GM11168 (cell line): ENCODE data around the gene ZNF774.

Source experiments
- in situ Hi-C: fragments of 300-500 bp; cut with MboI; formaldehyde crosslinking; loops from one replicate; pipeline ENCODE4 v1.12.0; 2022; ENCODE audit warnings: low sequenced_read_pairs; ENCODE audit not compliant: unreplicated experiment

The ZNF774 gene

DNA sequence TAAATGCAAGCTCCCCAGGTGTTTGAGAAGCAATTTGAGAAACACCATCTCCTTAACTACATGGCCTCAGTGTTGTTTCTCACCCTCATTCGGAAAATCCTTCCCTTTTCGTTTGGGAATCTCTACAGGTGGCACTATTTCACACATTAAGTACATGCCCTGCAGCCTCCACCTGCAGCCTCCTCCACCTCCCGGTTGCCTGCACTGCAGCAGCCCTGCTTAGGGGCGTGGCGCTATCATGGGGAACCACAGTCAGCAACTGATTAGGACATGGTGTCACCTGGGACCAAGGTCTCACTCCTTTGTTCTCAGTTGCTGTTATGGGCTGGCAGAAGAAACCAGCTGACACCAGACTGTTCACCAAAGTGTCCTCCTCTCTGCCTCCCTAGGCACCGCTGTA is 11.7 kb upstream of the ZNF774 start:
- in situ Hi-C loops = loop anchor here (25.0 kb wide), 1 partner anchor 272 kb away; no protein-coding TSS in a partner anchor

DNA sequence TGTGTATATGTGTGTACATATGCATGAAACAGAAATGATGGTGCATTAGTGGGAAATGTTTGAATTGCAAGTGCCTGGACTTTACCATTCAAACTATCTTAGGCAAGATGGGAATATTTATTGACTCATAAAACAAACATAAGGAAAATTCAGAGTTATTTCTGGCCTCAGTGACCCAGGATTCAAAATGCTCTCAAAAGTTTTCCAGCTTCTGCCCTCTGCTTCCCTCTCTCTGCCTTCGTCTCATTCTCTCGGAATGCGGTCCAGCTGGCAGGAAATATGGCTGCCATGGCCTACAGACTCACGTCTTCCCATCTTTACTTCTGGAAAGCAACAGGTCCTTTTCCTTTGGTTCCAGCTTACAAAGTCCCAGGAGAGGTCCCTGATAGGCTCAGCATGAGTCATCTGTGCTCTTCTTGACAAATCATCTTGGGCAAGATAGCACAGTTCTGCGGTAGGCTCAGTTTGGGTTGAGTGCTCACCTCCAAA is 8.7 kb upstream of the ZNF774 start:
- in situ Hi-C loops = loop anchor here (25.0 kb wide), 1 partner anchor 269 kb away; no protein-coding TSS in a partner anchor

DNA sequence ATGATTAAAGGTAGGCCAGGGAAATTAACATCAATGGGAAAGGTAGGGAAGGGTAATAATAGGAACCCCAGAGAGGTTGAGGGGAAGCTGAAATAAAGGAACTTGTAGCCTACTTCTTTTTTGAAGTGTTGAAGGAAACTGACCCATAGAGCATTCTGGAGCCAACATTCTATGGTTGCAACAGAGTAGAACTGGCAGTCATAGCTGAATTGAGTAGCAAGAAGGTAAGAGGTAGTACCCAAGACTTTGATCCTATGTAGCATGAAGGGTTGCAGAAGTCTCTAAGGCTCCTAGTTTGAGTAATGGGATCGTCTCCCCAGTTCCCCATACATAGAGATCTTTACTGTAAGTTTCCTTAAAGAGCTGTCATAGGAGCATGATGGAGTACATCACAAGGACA is 7.4 kb upstream of the ZNF774 start:
- in situ Hi-C loops = loop anchor here (25.0 kb wide), 1 partner anchor 268 kb away; no protein-coding TSS in a partner anchor

DNA sequence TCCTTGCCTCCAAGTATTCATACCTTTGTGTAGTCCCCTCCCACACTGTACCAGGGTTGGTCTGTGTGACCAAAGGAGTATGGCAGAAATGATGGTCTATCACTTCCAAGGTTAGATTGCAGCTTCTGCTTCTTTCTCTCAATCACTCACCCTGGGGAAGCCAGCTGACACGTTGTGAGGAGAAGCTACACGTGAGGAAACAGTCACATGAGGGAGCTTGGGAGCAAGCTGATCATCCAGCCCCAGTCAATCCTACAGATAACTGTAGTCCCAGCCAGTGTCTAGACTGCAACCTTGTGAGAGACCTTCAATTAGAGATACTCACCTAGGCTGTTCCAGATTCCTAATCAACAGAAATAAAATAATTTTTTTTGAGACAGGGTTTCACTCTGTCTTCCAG is 6.2 kb upstream of the ZNF774 start:
- in situ Hi-C loops = loop anchor here (25.0 kb wide), 1 partner anchor 266 kb away; no protein-coding TSS in a partner anchor

DNA sequence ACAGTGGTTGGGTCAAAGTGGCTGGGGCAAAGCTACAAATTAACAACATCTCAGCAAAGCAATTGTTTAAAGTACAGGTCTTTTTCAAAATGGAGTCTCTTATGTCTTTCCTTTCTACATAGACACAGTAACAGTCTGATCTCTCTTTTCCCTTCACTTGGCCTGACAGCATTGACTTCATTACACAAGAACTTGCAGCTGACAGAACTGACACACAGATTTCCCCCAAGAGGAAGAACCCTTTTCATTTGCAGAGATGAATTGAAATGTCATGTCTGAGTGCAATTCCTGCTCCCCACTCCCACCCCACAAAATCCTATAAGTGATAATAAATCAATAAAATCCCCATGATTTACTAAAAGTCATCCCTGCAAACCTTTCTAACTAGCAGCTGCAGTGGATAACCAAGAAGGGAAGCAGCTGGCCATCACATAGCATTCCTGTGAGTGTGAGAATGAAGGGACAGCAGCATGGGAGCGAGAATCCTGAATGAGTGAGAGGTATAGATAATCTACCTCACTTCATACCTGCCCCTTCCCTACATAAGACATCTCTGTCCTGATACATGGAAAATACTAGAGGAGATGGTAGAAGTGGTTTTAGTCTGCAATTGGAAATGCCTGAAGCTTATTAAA is 4.5 kb upstream of the ZNF774 start:
- in situ Hi-C loops = loop anchor here (25.0 kb wide), 1 partner anchor 265 kb away; no protein-coding TSS in a partner anchor

DNA sequence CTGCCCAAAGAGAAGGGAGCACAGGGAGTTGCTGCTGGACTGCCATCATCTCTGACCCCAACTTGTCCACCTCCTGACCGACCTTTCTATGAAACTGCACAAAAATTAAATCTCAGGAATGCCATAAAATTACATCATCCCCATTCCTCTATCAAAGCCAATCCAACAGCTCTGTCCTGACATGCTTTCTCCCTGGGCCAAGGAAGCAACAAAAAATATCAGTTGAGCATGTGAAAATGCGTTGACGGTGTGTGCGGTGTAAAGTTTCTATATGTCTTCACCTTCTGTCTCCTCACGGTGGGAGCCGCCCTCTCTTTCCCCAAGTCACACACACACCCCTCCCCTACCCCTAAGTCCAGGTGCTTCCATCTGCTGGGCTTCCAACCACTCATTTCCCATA is 3.6 kb upstream of the ZNF774 start:
- in situ Hi-C loops = loop anchor here (25.0 kb wide), 1 partner anchor 264 kb away; no protein-coding TSS in a partner anchor

DNA sequence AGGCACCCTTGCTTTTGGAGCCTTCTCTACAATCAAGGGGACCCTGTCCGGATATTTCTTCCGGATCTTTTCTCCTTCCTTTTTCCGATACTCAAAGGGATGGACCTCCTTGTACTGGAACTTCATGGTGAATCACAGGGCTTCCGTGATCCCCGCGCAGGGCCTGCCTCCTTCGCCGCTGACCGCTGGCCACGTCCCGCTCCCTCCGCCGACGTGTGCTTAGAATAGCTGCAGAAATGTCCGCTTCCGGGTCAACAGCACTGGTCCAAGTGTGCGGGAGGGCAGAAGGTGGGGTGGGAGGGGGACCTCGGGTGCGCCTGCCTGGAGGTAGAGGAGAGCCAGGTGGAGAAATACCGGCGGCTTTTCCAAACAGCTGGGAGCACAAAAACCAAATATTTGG is 3.0 kb upstream of the ZNF774 start:
- in situ Hi-C loops = loop anchor here (25.0 kb wide), 1 partner anchor 263 kb away; no protein-coding TSS in a partner anchor

DNA sequence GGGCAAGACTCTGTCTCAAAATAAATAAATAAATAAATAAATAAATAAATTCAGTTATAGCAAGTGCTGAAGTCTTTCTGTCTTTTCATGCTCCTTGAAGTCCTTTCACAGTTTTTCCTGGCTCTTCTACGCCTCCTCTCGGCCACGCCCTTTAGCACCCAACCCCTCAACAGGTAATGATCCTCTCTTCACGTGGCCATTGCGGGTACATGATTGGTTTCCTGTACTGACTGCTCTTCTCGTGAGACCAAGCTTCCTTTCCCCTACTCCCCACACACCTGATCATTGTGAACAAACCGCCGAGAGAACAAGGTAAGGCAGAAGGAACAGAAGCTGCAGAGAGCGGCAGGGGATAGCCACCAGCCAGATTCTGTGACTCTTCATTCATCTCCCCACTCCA is 2.3 kb upstream of the ZNF774 start:
- in situ Hi-C loops = loop anchor here (25.0 kb wide), 1 partner anchor 262 kb away; no protein-coding TSS in a partner anchor

DNA sequence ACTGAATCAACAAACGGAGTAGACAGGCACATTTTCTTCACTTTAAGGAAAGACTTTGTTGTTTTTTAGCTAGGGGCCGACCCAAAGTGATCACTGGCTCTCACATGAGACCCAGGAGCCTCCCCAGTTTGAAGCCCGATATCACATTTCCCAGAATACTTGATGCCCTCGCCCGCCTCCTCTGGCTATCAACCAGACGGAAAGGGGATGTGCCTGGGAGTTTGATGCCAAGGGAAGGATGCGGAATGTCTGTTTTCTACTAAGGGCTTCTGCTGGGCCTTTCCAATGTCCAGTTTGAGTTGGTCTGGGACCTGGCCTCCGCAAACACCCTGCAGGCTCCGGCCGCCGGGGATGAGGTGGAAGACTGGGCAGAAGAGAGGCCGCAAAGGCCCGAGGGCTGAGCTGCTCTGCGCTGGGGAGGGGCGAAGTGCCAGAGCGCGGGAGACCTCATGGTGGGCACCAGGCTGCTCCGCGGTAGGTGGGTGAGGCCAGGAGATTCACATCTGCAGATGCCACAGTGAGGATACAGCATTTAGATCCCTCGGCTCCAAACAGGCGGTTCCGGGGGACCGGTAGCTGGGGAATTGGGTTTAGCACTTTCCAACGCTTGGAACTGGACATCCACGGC is 491 bp upstream of the ZNF774 start:
- in situ Hi-C loops = no loop called here

DNA sequence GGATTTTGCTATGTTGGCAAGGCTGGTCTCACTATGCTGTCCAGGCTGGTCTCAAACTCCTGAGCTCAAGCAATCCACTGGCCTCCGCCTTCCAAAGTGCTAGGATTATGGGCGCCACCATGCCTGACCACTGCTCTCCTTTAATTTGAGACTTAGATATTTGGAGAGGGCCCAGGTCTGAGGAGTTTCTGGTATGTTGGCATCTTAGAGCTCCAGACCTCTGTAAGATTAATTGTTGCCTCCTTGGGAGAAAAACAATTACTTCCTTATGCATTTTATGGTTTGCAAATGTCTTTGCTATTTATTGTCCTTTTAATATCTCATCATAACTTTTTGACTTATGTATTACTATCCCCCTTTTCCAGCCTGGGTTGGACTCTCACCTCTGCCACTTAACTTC is 2.9 kb downstream of the ZNF774 start:
- in situ Hi-C loops = no loop called here

DNA sequence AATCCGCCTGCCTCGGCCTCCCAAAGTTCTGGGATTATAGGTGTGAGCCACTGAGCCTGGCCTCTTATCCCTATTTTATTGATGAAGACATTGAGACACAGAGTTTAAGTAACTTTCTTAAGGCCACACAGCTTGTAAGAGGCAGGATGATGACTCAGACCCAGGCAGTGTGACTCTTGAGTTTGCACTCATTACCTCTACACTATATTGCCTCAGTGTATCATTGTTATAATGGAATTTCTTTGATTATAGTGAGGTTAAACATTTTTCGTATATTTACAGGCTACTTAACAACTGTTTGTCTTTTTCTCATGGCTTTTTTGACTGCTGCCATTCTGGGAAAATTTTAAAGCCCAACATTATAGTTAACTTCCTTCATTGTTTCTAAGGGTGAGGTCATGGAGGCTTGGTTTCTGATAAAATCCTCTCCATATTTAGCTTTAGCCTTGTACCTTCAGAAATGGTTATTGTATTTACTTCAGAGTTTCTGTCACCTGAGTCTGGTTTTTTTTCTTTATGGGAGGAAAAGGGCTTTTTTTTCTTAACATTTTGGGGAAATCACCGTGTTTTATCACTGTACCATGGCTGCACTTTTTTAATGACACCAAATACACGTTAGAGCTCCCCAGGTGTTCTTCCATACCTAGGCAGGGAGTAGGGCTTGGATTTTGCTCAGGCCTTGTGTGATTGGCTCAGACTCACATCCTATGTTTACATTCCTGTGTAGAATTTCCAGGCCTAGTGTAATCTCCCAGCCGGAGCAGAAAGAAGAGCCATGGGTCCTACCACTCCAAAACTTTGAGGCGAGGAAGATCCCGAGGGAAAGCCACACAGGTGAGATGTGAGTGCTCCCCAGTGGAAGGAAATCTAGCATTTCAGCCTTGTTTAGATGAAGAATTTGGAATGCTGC is 6.3 kb downstream of the ZNF774 start:
- in situ Hi-C loops = no loop called here

DNA sequence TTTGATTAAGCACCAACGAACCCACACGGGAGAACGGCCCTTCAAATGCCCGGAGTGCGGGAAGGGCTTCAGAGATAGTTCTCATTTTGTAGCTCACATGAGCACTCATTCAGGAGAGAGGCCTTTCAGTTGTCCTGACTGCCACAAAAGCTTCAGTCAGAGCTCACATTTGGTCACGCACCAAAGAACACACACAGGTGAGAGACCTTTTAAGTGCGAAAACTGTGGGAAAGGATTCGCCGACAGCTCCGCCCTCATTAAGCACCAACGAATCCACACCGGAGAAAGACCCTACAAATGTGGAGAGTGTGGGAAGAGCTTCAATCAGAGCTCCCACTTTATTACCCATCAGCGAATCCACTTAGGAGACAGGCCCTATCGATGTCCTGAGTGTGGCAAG is 8.7 kb downstream of the ZNF774 start:
- in situ Hi-C loops = no loop called here

DNA sequence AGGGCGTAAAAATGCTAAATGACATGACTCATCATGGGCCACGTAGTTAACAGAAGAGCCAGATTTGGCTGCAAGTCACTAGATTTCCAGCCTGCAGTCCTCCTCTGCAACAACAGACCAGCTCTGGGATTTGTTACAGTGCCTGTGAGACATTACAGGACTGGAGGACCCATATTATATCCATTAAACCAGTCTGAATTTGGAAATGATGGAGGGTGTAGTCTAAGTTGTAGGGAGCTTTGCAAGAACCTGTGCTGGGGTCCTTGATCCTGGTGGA is 10.8 kb downstream of the ZNF774 start:
- in situ Hi-C loops = no loop called here

DNA sequence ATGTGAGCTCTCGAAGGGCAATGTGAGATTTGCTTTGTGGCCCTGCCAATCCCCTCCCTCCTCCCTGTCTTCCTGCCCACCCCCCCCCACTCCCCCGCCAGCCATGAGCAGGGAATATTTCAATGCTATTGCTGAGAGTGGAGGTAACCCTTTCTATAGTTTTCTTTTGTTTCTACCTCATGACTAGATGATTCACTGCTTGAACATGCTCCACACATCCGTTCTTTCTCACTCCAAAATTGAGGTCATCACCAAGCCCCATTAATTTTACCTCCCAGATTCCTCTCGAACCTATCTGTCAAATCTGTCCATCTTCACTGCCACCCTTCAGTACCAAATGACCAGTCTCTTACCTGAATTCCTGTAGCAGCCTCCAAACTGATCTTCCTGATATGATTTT is 12.2 kb downstream of the ZNF774 start:
- in situ Hi-C loops = no loop called here

DNA sequence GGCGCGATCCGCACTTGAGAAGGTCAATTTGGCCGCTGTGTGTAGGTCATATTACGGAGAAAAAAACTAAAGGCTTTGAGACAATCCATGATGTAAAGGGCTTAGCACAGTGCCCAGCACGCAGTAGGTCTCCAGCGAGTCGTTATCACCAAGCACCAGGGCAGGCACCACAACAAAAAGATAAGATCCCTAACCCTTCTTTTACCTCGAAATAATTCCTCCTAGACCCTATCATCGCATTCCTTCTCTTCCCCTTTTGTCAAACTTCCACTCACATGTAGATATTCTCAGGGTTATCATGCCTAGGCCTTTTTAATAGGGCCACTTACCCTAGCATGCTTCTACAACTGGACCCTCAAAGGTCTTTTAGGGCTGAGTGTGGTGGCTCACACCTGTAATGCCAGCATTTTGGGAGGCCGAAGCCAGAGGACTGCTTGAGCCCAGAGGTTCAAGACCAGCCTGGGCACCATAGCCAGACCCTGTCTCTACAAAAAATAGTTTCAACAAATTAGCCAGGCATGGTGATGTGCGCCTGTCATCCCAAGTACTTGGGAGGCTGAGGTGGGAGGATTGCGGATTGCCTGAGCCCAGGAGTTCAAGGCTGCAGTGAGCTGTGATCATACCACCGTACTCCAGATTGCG is 13.5 kb downstream of the ZNF774 start:
- in situ Hi-C loops = no loop called here

DNA sequence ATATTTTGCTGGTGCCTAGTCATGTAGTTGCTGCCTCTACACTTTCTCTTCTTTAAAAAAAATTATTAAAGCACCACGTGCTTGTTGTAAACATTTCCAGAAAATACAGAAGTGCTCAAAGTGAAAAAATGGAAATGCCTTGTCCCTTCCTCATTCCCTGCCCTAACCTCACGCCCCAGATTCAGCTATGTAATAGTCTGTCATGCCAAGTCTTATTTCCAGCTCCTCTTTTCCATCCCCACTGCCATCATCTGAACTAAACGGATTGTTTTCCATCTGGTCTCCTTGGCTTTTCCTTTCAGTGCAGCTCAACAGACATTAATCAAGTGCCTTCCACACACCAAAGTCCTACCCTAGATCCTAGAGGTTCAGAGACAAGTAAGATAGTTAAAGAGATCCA is 15.5 kb downstream of the ZNF774 start:
- in situ Hi-C loops = no loop called here

DNA sequence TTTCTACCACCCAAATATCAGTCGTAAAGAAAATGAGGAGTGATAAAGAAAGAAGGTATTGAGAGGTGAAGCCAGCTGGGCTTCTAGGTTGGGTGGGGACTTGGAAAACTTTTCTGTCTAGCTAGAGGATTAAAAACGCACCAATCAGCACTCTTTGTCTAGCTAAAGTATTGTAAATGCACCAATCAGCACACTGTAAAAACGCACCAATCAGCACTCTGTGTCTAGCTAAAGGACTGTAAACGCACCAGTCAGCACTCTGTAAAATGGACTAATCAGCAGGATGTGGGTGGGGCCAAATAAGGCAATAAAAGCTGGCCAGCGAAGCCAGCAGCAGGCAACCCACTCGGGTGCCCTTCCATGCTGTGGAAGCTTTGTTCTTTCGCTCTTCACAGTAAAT is 23.0 kb downstream of the ZNF774 start:
- in situ Hi-C loops = no loop called here

DNA sequence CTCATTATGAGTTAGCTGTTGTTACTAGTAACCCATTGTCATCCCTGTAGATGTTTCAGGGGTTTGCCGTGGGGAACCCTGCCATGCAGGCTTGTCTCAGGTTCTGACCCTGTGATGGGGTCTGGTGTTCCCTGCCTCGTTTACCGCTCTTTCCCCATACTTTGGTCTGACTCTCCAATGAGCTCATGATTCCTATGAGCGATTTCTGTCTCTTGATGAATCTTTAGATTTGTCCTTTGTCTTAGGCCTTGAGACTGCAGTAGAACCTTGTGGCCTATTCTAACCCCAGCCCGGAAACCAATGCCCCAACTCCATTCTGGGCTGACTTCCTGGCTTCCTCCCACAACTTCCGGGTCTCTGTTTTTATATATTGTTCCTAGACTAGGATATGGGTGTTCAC is 24.7 kb downstream of the ZNF774 start:
- in situ Hi-C loops = no loop called here

DNA sequence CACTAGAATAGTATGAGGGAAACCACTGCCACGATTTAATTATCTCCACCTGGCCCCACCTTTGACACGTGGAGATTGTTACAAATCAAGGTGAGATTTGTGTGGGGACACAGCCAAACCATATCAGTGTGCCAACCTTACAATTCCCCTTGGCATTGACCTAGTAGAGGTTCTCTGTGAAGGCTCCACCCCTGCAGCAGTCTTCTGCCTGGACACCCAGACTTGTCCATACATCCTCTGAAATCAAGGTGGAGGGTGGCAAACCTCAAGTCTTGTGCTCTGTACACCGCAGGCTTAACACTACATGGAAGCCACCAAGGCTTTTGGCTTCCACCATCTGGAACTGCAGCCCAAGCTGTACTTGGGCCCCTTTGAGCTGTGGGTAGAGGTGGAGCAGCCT is 27.2 kb downstream of the ZNF774 start:
- in situ Hi-C loops = no loop called here

DNA sequence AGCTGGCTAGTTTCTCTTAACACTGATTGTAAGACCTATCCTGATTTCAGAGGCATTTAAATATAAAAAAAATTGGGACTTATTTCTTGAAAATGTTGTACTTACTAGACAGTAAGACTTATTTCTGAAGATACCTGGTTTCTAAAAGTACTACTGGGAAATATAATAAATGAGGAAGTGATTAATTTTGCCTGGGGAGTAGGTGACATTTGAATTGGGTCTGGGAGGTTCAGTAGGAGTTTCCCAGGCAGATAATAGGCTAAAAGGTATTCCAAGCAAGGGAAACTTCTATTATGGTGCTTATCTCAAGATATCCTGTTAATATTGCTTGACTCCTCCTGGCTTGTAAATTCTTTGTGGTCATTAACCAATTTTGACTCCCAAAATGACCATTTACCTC is 29.4 kb downstream of the ZNF774 start:
- in situ Hi-C loops = no loop called here
